Panc1 (cell line): ENCODE results near the gene PRKAR2B.

Experiments
- POLR2AphosphoS5 ChIP-seq: IDR thresholded peaks from 2 replicates; pipeline ENCODE4 v1.6.1; 2012; ENCODE audit warnings: mild to moderate bottlenecking, low read depth, low read length, moderate library complexity
- REST ChIP-seq, 2 experiments: IDR thresholded peaks; 2 replicates each; pipeline ENCODE4 v1.6.1; 2011 to 2012; ENCODE audit warnings: low read depth in 2 of 2, control low read depth in 1 of 2, low read length in 1 of 2, mild to moderate bottlenecking in 1 of 2, moderate library complexity in 1 of 2; ENCODE audit not compliant: insufficient read depth in 1 of 2
- SIN3A ChIP-seq: IDR thresholded peaks from 2 replicates; pipeline ENCODE4 v1.6.1; 2012; ENCODE audit warnings: low read depth, mild to moderate bottlenecking, low read length, moderate library complexity, borderline replicate concordance; ENCODE audit not compliant: insufficient read depth
- TCF7L2 ChIP-seq: IDR thresholded peaks from 2 replicates; pipeline ENCODE4 v1.6.1; 2011; ENCODE audit warnings: mild to moderate bottlenecking, low read depth, low read length, inconsistent platforms
- TF ChIP-seq, protein P1 (sequence below): fragments of 450-650 bp; IDR thresholded peaks from 2 replicates; pipeline ENCODE4 v1.5.1; 2017; ENCODE audit warnings: mild to moderate bottlenecking

DNA sequence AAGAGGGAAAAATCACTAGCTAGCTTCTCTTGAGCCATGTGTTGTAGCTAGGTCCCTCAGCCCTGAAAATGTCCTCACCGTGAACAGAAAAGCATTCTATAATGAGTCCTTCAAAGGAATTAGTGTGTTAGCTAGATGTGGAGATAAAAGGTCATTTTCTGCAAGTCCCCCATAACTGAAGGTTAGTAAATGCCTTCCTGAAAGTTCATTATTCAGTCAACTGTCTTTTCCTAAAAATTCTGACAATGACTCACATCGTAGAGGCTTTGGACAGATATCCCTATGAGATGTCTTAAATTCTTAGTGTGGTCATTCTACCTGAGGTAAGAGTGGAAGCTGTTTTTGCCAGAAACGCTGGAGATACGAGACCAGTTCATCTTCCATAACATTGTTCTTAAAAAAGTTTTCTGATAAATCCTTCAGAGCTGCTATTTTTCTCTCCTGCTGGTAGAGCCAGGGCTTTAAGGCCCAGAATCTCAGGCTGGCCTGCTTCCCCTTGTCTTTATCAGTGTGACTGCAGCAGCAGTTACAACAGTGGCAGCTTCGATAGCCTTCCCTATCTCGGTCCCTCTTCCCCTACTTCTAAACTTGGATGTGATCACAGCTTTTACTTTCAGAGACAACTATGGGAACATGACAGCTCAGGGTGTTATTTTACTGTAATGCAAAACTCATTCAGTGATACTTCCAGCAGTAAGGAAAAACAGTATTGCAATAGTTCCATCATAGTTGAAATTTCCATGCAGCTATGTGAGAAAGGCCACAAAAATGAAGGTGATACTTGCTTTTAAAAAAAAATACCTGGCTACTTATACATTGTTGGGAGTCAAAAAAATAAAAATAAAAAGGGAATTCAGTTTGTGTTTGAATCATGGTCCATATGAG, 37.3 kb upstream of the PRKAR2B start:
- TF ChIP-seq REST (IDR thresholded peaks at IDR 0.05; ENCODE audit: insufficient read depth in 1 of 2, low read depth in 2 of 2, low read length in 1 of 2) = no peak
- TF ChIP-seq, protein P1, sequence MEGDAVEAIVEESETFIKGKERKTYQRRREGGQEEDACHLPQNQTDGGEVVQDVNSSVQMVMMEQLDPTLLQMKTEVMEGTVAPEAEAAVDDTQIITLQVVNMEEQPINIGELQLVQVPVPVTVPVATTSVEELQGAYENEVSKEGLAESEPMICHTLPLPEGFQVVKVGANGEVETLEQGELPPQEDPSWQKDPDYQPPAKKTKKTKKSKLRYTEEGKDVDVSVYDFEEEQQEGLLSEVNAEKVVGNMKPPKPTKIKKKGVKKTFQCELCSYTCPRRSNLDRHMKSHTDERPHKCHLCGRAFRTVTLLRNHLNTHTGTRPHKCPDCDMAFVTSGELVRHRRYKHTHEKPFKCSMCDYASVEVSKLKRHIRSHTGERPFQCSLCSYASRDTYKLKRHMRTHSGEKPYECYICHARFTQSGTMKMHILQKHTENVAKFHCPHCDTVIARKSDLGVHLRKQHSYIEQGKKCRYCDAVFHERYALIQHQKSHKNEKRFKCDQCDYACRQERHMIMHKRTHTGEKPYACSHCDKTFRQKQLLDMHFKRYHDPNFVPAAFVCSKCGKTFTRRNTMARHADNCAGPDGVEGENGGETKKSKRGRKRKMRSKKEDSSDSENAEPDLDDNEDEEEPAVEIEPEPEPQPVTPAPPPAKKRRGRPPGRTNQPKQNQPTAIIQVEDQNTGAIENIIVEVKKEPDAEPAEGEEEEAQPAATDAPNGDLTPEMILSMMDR = no peak
- no peak for TF ChIP-seq SIN3A
- no peak for TF ChIP-seq TCF7L2
- no peak for TF ChIP-seq POLR2AphosphoS5
